Parietal lobe (tissue), 1 donor: Measurements from ENCODE around the gene ZNF335. TPM values are rescaled to one million over a fixed set of nuclear protein-coding genes. Genes with fewer than 3 reads are reported as not detected.

Experiments used
- total RNA-seq: library from RNA; depleted of rRNA; stranded (reverse); fragments of >200 nt; gene quantifications from one replicate; pipeline ENCODE4 v1.2.3, GENCODE V29; 2014

Gene ZNF335, protein sequence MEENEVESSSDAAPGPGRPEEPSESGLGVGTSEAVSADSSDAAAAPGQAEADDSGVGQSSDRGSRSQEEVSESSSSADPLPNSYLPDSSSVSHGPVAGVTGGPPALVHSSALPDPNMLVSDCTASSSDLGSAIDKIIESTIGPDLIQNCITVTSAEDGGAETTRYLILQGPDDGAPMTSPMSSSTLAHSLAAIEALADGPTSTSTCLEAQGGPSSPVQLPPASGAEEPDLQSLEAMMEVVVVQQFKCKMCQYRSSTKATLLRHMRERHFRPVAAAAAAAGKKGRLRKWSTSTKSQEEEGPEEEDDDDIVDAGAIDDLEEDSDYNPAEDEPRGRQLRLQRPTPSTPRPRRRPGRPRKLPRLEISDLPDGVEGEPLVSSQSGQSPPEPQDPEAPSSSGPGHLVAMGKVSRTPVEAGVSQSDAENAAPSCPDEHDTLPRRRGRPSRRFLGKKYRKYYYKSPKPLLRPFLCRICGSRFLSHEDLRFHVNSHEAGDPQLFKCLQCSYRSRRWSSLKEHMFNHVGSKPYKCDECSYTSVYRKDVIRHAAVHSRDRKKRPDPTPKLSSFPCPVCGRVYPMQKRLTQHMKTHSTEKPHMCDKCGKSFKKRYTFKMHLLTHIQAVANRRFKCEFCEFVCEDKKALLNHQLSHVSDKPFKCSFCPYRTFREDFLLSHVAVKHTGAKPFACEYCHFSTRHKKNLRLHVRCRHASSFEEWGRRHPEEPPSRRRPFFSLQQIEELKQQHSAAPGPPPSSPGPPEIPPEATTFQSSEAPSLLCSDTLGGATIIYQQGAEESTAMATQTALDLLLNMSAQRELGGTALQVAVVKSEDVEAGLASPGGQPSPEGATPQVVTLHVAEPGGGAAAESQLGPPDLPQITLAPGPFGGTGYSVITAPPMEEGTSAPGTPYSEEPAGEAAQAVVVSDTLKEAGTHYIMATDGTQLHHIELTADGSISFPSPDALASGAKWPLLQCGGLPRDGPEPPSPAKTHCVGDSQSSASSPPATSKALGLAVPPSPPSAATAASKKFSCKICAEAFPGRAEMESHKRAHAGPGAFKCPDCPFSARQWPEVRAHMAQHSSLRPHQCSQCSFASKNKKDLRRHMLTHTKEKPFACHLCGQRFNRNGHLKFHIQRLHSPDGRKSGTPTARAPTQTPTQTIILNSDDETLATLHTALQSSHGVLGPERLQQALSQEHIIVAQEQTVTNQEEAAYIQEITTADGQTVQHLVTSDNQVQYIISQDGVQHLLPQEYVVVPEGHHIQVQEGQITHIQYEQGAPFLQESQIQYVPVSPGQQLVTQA (N-terminal part only)
- 31.0 TPM for total RNA-seq

GRCh38 chr20:45971675-45972499 is at the start of gene ZNF335:
TSS of gene ZNF335 (minus strand) at chr20:45972203. CDS start at chr20:45971410, 793 bp downstream.

DNA sequence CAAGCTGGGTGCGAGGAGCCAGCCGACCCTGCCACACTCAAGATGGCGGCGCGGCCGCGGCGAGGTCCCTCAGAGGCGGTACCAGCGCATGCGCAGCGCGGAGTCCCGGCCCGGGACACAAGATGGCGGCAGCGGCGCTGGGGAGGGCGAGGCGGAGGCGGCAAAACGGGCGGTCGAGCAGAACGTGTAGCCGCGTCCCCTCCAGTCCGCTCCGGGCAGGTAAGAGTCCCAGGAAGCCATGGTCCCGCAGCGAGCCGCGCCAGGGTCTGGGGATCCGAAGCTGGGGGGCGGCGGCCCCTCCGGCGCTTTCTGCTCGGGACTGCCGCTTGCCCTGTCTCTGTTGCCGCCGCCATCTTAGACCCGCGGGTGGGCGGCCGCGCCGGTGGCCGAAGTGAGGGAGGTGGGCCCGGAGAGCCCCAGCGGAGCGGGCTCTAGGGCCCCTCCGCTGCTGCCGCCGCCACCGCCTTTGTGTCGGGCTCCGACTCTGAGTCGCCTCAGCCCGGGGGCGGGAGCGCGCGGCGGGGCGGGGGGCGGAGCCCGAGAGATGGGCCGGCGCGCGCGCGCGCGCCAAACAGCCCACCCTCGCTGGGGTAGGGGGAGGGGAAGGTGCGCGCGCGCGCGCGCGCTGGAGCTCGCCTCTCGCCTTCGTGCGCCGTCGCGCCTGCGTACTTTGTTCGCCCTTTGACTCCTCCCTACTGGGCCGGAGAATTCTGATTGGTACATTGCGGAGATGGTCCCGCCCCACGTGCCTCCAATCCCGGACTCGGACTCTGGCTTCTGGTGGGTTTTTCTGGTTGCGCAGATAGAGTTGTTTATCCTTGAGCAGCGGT is 37.2 kb downstream of the ZNF335 start, which contains the start of gene PCIF1:
Gene PCIF1 (plus strand): TSS at position 98 of the 830 bp plus-strand sequence. CDS start 4,317 bp downstream, outside the sequence.

GRCh38 chr20:45911486-45912343 is 60.3 kb downstream of the ZNF335 start, which contains the start of gene PLTP:
TSS of gene PLTP (minus strand) at chr20:45912155. CDS start at chr20:45911452, 703 bp downstream.

Other genes starting within 250 kb of the ZNF335 start
- gene SPINT4, start 249.9 kb downstream of the ZNF335 start, total RNA-seq = not detected
- not detected for gene WFDC3, start 180.3 kb downstream of the ZNF335 start, total RNA-seq
- 10.0 TPM for gene DNTTIP1, start 180.2 kb downstream of the ZNF335 start, total RNA-seq
- gene UBE2C, start 159.6 kb downstream of the ZNF335 start, total RNA-seq = 10.6 TPM
- not detected for gene TNNC2, start 144.9 kb downstream of the ZNF335 start, total RNA-seq
- gene SNX21, start 138.4 kb downstream of the ZNF335 start, total RNA-seq = 21.3 TPM
- gene ACOT8, start 114.8 kb downstream of the ZNF335 start, total RNA-seq = 33.2 TPM
- gene ZSWIM3, start 114.6 kb downstream of the ZNF335 start, total RNA-seq = 14.4 TPM
- 7.8 TPM for gene ZSWIM1, start 91.0 kb downstream of the ZNF335 start, total RNA-seq
- 4.4 TPM for gene SPATA25, start 84.6 kb downstream of the ZNF335 start, total RNA-seq
- 6.9 TPM for gene NEURL2, start 81.0 kb downstream of the ZNF335 start, total RNA-seq
- 21.9 TPM for gene CTSA, start 80.9 kb downstream of the ZNF335 start, total RNA-seq
- 13.5 TPM for gene PLTP, start 60.0 kb downstream of the ZNF335 start, total RNA-seq
- gene PCIF1, start 37.5 kb downstream of the ZNF335 start, total RNA-seq = 23.8 TPM
- not detected for gene MMP9, start 36.7 kb upstream of the ZNF335 start, total RNA-seq
- 33.8 TPM for gene SLC12A5, start 57.0 kb upstream of the ZNF335 start, total RNA-seq
- gene NCOA5, start 117.8 kb upstream of the ZNF335 start, total RNA-seq = 28.2 TPM
- 0.31 TPM for gene CD40, start 146.1 kb upstream of the ZNF335 start, total RNA-seq